ENCODE measurements around the gene EIF3F. TPM values are rescaled to one million over a fixed set of nuclear protein-coding genes. Genes with fewer than 3 reads are reported as not detected.

Gene EIF3F
- total and polyA plus RNA-seq, 9 of the 15 experiments (the other 6 are each of a cell fraction or from before 2014, with no cell fraction given): 50.1 to 259 (median 135) TPM

GRCh38 chr11:7967826-7968225 lies 19.3 kb upstream of the EIF3F start (continued):
- TF ChIP-seq, protein P1, sequence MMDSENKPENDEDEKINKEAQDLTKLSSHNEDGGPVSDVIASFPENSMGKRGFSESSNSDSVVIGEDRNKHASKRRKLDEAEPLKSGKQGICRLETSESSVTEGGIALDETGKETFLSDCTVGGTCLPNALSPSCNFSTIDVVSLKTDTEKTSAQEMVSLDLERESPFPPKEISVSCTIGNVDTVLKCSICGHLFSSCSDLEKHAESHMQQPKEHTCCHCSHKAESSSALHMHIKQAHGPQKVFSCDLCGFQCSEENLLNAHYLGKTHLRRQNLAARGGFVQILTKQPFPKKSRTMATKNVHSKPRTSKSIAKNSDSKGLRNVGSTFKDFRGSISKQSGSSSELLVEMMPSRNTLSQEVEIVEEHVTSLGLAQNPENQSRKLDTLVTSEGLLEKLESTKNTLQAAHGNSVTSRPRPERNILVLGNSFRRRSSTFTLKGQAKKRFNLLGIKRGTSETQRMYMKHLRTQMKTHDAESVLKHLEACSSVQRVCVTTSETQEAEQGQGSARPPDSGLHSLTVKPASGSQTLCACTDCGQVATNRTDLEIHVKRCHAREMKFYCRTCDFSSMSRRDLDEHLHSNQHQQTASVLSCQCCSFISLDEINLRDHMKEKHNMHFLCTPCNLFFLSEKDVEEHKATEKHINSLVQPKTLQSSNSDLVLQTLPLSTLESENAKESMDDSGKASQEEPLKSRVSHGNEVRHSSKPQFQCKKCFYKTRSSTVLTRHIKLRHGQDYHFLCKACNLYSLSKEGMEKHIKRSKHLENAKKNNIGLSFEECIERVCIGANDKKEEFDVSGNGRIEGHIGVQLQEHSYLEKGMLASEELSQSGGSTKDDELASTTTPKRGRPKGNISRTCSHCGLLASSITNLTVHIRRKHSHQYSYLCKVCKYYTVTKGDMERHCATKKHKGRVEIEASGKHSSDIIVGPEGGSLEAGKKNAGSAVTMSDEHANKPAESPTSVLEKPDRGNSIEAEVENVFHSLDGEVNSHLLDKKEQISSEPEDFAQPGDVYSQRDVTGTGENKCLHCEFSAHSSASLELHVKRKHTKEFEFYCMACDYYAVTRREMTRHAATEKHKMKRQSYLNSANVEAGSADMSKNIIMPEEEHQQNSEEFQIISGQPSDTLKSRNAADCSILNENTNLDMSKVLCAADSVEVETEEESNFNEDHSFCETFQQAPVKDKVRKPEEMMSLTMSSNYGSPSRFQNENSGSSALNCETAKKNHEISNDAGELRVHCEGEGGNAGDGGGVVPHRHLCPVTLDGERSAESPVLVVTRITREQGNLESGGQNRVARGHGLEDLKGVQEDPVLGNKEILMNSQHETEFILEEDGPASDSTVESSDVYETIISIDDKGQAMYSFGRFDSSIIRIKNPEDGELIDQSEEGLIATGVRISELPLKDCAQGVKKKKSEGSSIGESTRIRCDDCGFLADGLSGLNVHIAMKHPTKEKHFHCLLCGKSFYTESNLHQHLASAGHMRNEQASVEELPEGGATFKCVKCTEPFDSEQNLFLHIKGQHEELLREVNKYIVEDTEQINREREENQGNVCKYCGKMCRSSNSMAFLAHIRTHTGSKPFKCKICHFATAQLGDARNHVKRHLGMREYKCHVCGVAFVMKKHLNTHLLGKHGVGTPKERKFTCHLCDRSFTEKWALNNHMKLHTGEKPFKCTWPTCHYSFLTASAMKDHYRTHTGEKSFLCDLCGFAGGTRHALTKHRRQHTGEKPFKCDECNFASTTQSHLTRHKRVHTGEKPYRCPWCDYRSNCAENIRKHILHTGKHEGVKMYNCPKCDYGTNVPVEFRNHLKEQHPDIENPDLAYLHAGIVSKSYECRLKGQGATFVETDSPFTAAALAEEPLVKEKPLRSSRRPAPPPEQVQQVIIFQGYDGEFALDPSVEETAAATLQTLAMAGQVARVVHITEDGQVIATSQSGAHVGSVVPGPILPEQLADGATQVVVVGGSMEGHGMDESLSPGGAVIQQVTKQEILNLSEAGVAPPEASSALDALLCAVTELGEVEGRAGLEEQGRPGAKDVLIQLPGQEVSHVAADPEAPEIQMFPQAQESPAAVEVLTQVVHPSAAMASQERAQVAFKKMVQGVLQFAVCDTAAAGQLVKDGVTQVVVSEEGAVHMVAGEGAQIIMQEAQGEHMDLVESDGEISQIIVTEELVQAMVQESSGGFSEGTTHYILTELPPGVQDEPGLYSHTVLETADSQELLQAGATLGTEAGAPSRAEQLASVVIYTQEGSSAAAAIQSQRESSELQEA (IDR thresholded peaks at IDR 0.05; ENCODE audit: low read depth): no peak
- TF ChIP-seq ZNF449 (CRISPR knock-in tag; IDR thresholded peaks at IDR 0.05) (no peak), EP300 (IDR thresholded peaks at IDR 0.05; ENCODE audit: low read length) (no peak), FOXK2 (conservative IDR thresholded peaks at IDR 0.05 in 1 of 2, IDR thresholded peaks at IDR 0.05 in 1 of 2; ENCODE audit: low read depth in 2 of 2) (no peak)

All from K562 (cell line).